Measurements from ENCODE around the gene IGFBP4.

DNA sequence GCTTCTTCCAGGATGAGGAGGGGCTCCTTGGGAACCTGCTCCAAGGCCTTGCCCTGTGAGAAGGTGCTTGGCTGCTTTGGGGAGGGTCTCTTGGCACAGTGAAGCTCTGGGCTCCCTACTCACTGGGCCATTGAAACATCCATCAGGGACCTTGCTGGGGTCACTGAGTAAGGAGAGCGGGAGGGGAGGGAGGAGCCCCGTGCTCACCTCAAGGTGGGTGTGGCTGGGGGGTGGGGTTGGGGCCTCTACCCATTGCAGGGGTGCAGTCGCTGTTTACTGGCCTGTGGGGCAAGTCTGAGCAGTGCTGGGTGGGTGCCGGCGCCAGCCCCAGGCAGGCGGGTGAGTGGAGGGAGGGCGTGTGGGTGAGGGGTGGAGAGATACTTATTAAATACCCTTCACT, 48.2 kb downstream of the IGFBP4 start:
- no peak for TF ChIP-seq EZH2 (IDR thresholded peaks at IDR 0.05; ENCODE audit: borderline replicate concordance, insufficient read depth, low read depth, low read length, poor library complexity, severe bottlenecking)
- TF ChIP-seq, protein P1, sequence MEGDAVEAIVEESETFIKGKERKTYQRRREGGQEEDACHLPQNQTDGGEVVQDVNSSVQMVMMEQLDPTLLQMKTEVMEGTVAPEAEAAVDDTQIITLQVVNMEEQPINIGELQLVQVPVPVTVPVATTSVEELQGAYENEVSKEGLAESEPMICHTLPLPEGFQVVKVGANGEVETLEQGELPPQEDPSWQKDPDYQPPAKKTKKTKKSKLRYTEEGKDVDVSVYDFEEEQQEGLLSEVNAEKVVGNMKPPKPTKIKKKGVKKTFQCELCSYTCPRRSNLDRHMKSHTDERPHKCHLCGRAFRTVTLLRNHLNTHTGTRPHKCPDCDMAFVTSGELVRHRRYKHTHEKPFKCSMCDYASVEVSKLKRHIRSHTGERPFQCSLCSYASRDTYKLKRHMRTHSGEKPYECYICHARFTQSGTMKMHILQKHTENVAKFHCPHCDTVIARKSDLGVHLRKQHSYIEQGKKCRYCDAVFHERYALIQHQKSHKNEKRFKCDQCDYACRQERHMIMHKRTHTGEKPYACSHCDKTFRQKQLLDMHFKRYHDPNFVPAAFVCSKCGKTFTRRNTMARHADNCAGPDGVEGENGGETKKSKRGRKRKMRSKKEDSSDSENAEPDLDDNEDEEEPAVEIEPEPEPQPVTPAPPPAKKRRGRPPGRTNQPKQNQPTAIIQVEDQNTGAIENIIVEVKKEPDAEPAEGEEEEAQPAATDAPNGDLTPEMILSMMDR (IDR thresholded peaks at IDR 0.05), result no peak
